Measurements from ENCODE around the gene ARRDC5.

The ARRDC5 gene

DNA sequence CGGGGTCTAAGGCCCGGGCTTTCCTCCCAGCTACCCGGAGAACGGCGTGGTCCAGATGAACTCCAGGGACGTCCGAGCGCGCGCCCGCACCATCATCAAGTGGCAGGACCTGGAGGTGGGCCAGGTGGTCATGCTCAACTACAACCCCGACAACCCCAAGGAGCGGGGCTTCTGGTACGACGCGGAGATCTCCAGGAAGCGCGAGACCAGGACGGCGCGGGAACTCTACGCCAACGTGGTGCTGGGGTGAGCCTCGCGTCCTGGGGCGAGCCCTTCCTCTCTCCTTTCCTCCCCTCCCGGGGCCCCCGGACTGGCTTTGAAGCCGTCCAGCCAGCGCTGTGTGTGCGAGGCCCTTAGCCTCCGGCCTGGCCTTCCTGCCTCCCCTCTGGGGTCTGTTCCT, 30.0 kb upstream of the ARRDC5 start:
- DNase-seq (ENCODE audit: low read depth) = no peak
- TF ChIP-seq, protein P1, sequence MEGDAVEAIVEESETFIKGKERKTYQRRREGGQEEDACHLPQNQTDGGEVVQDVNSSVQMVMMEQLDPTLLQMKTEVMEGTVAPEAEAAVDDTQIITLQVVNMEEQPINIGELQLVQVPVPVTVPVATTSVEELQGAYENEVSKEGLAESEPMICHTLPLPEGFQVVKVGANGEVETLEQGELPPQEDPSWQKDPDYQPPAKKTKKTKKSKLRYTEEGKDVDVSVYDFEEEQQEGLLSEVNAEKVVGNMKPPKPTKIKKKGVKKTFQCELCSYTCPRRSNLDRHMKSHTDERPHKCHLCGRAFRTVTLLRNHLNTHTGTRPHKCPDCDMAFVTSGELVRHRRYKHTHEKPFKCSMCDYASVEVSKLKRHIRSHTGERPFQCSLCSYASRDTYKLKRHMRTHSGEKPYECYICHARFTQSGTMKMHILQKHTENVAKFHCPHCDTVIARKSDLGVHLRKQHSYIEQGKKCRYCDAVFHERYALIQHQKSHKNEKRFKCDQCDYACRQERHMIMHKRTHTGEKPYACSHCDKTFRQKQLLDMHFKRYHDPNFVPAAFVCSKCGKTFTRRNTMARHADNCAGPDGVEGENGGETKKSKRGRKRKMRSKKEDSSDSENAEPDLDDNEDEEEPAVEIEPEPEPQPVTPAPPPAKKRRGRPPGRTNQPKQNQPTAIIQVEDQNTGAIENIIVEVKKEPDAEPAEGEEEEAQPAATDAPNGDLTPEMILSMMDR (IDR thresholded peaks at IDR 0.05; ENCODE audit: low read length, missing control alignments) = no peak
- H3K4me3 ChIP-seq (replicated peaks; ENCODE audit: low read depth, low read length) = no peak overlapping the region

DNA sequence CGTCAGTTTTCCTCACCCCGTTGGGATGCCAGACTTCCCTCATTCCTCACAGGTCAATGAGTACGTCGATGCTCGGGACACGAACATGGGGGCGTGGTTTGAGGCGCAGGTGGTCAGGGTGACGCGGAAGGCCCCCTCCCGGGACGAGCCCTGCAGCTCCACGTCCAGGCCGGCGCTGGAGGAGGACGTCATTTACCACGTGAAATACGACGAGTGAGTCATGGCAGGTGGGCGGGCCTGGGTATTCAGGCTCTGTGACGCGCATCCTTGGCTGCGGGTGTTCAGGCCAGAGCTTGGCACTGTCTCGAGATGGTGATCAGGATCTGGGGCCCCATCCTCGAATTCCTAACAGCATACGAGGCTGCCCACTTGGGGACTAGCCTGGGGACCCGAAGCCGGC, 28.0 kb upstream of the ARRDC5 start:
- DNase-seq (ENCODE audit: low read depth) = no peak
- TF ChIP-seq, protein P1 (IDR thresholded peaks at IDR 0.05; ENCODE audit: low read length, missing control alignments) = no peak
- H3K4me3 ChIP-seq (replicated peaks; ENCODE audit: low read depth, low read length) = no peak overlapping the region

DNA sequence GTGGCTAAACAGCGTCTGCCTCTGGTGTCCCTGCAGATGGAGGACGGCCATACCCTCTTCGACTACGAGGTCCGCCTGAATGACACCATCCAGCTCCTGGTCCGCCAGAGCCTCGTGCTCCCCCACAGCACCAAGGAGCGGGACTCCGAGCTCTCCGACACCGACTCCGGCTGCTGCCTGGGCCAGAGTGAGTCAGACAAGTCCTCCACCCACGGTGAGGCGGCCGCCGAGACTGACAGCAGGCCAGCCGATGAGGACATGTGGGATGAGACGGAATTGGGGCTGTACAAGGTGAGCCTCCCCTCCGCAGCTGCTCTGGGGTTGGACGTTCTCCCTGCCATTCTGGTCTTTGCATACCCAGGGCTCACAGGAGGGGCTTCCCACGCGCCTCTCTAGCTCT, 26.5 kb upstream of the ARRDC5 start:
- DNase-seq (ENCODE audit: low read depth) = no peak
- TF ChIP-seq, protein P1 (IDR thresholded peaks at IDR 0.05; ENCODE audit: low read length, missing control alignments) = no peak
- no peak overlapping the region for H3K4me3 ChIP-seq (replicated peaks; ENCODE audit: low read depth, low read length)

DNA sequence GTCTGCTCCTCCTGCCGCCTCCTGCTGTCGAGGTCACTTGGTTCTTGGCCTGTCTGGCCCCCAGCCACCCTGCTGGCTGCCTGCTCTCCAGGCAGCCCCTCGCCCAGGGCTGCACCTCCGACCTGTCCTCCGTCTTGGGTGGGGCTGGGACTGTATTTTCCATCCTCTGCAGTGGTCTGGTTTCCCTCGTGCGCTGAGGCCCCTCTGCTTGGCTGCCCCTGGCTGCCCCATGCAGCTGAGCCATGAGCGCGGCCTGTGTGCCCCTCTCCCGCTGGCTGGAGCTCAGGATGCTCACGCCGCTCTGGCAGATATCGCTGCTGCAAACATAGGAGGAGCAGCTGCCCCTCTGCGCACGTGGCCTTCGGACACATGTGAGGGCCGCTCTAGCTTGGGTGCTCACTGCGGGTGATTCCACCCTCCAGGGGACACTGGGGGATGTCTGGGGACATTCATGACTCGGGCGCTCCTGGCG, 20.6 kb upstream of the ARRDC5 start:
- TF ChIP-seq, protein P1 (IDR thresholded peaks at IDR 0.05; ENCODE audit: low read length, missing control alignments) = no peak
- no peak for DNase-seq (ENCODE audit: low read depth)
- no peak overlapping the region for H3K4me3 ChIP-seq (replicated peaks; ENCODE audit: low read depth, low read length)

DNA sequence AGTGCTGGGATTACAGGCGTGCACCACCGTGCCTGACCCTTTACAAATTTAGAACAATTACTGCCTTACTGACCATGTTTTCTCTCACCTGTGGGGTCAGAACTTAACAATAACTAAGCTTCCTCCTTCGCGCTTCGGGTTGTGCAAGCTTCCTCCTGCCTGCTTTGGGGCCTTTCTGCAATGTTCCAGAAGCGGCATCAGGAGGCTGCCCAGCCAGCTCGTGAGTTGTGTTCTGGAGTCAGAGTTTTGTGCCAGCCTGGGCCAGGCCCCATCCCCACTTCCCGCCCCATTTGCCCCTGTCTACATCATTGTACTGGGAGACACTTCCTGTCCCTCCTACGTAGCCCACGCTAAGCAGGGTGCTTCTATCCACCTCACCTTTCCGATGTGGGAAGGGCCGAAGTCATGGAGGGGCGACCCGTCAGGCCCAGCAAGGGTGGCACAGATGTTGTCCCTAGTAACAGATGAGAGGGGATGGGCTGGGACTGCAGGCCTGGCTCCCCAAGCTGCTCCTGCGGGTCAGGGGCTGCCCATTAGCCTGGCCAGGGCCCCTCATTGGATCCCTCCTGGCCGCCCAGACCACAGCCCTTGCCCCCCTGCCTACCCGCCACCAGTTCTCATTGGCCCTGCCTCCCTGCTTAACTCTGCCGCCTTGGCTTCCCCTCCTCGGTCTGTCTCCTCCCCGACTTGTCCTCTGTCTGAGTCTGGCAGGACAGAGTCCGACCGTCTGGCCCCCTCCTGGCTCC, 20.0 kb upstream of the ARRDC5 start:
- TF ChIP-seq, protein P1 (IDR thresholded peaks at IDR 0.05; ENCODE audit: low read length, missing control alignments) = no peak
- H3K4me3 ChIP-seq (replicated peaks; ENCODE audit: low read depth, low read length) = no peak overlapping the region
- no peak for DNase-seq (ENCODE audit: low read depth)

DNA sequence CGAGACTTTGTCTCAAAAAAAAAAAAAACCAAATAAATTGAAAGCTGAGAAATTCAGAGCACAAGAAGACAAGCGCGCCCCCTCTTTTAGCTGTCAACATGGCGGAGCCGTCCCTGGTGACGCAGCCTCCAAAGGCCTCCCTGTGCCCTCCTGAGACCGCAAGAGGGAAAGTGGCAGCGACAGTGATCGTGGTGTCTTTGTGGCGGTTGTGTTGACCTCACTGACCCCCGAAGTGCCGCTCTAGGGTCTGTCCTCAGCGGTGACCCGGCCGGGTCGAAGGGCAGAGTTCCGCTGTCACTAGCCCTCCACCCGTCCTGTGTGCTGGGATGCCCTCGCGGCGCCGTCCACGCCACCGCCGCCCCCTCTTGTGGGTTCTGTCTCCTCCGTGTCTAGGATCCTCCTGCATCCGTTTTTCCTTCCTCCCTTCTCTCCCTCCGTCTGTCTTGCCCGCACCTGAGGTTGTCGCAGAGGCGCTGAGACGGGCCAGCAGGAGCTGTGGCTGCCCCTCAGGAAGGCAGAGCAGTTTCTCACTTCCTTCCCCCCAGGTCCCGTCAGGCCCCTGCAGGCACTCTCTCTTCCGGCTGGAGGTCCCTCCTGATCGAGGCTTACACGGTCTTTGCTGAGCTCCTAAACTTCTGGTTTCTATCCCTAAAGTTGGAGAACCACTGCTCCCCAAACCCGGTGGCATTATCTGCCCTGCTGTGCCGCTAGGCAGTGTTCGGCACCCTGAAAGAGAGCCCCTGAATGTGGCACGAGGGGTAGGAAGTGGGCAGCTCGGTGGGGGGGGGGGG, 13.8 kb upstream of the ARRDC5 start:
- no peak for DNase-seq (ENCODE audit: low read depth)
- H3K4me3 ChIP-seq (replicated peaks; ENCODE audit: low read depth, low read length) = no peak overlapping the region
- TF ChIP-seq, protein P1 (IDR thresholded peaks at IDR 0.05; ENCODE audit: low read length, missing control alignments) = no peak
